Measurements from ENCODE around the gene GRB10.
A peak's percentile ranks its signal among the peaks of the same experiment; 100 is the strongest.

GRB10 gene

GRCh38 chr7:50631100-50631499 lies 151.6 kb downstream of the GRB10 start:
- no peak for DNase-seq

GRCh38 chr7:50629238-50629901 lies 153.3 kb downstream of the GRB10 start:
- DNase-seq, result peak; percentile 30

- DNase-seq, result no peak
These were observed 154.1 kb downstream of the GRB10 start for GRCh38 chr7:50628434-50629084.

- no peak for DNase-seq
These were observed 154.8 kb downstream of the GRB10 start for GRCh38 chr7:50627824-50628361.

GRCh38 chr7:50626286-50626685 lies 156.4 kb downstream of the GRB10 start:
- no peak for DNase-seq

GRCh38 chr7:50625360-50625759 lies 157.3 kb downstream of the GRB10 start:
- DNase-seq, result no peak

- DNase-seq, result no peak
These were observed 159.9 kb downstream of the GRB10 start for GRCh38 chr7:50622821-50623220.

- DNase-seq, result no peak
These were observed 160.7 kb downstream of the GRB10 start for GRCh38 chr7:50621973-50622490.

GRCh38 chr7:50621206-50621605 lies 161.5 kb downstream of the GRB10 start:
- no peak for DNase-seq

GRCh38 chr7:50620433-50620832 lies 162.3 kb downstream of the GRB10 start:
- no peak for DNase-seq

- DNase-seq, result no peak
These were observed 163.0 kb downstream of the GRB10 start for GRCh38 chr7:50619684-50620083.

- no peak for DNase-seq
These were observed 164.4 kb downstream of the GRB10 start for GRCh38 chr7:50618281-50618680.

GRCh38 chr7:50615519-50616080 lies 167.1 kb downstream of the GRB10 start:
- DNase-seq, result no peak

- DNase-seq, result no peak
These were observed 167.8 kb downstream of the GRB10 start for GRCh38 chr7:50614721-50615518.

GRCh38 chr7:50613473-50613872 lies 169.2 kb downstream of the GRB10 start:
- no peak for DNase-seq

- DNase-seq, result no peak
These were observed 170.0 kb downstream of the GRB10 start for GRCh38 chr7:50612704-50613103.

GRCh38 chr7:50610521-50611277 lies 172.0 kb downstream of the GRB10 start:
- no peak for DNase-seq

GRCh38 chr7:50608196-50608906 lies 174.3 kb downstream of the GRB10 start:
- DNase-seq, result no peak

GRCh38 chr7:50607524-50608125 lies 175.1 kb downstream of the GRB10 start:
- no peak for DNase-seq

GRCh38 chr7:50605059-50605458 lies 177.6 kb downstream of the GRB10 start:
- no peak for DNase-seq

GRCh38 chr7:50603287-50603686 lies 179.4 kb downstream of the GRB10 start:
- DNase-seq, result no peak
